ENCODE data around the gene RABGGTA.
"Not testable (repeated sequence)": the region's sequence is repeated elsewhere in the genome, so short reads cannot be mapped to it uniquely, and the experiment has no call there.

The RABGGTA gene

GRCh38 chr14:24240110-24240918 is 31.1 kb downstream of the RABGGTA start:
- no peak for DNase-seq

DNA sequence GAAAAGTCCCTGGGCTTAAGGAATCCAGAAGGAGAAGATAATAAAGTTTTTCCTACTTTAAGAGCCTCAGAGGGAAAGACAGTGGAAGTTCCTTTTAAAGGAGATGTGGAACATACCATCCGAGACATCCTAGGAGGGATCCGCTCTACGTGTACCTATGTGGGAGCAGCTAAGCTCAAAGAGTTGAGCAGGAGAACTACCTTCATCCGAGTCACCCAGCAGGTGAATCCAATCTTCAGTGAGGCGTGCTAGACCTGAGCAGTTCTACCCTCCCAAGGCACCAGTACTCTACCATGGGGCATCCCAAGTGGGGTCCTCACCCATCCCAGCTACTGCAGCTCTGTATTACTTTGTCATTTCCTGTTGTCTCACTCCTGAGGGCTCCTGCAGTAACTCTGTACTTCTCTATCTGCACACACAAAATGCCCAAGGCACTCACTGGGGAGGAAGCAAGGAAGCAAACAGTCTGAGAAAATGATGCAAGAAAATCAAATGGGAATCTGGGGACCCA is 32.8 kb downstream of the RABGGTA start:
- no peak for DNase-seq

DNA sequence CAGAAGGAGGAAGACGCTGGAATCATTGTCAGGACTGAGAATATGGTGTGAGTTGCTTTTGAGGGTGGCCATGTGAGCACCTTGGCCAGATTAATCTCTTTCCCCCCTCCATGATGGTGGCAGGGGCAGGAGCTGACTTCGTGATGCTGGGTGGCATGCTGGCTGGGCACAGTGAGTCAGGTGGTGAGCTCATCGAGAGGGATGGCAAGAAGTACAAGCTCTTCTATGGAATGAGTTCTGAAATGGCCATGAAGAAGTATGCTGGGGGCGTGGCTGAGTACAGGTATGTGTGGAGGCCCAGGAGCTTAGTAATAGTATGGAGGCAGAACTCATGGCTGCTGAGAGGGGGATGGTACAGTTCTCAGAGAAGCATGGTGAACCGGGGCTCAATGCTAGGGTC is 33.3 kb downstream of the RABGGTA start:
- DNase-seq, result no peak

GRCh38 chr14:24237463-24237955 is 33.9 kb downstream of the RABGGTA start:
- DNase-seq, result no peak

DNA sequence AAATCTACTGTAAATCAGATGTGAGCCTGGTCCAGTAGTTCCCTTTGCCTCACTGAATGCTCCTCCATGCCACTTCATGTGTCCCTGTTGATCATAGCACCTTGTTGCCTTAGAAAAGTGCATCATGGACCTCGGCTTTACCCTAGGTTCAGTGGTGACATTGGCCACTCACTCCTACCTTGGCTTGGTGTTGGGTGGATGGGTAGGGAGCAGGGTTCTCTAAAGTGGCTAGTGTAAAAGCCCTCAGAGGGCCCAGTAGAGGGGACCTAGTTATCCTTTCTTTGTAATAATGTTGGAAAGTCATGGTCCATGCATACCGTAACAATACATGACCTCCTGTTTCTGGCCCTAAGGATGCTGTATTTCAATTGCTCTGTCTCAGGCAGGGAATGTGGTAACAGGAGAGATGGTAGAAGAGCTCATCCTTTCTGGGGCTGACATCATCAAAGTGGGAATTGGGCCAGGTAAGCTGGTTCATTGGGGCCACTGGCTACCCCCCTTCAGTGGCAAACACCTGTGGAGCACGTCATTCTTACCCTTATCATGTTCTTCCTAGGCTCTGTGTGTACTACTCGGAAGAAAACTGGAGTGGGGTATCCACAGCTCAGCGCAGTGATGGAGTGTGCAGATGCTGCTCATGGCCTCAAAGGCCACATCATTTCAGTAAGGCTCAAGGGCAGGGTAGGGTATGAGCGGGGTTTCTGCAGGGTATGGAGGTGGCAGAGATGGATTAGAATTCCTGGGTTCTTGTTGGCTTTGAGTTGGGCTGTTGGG is 34.5 kb downstream of the RABGGTA start:
- no peak for DNase-seq

DNA sequence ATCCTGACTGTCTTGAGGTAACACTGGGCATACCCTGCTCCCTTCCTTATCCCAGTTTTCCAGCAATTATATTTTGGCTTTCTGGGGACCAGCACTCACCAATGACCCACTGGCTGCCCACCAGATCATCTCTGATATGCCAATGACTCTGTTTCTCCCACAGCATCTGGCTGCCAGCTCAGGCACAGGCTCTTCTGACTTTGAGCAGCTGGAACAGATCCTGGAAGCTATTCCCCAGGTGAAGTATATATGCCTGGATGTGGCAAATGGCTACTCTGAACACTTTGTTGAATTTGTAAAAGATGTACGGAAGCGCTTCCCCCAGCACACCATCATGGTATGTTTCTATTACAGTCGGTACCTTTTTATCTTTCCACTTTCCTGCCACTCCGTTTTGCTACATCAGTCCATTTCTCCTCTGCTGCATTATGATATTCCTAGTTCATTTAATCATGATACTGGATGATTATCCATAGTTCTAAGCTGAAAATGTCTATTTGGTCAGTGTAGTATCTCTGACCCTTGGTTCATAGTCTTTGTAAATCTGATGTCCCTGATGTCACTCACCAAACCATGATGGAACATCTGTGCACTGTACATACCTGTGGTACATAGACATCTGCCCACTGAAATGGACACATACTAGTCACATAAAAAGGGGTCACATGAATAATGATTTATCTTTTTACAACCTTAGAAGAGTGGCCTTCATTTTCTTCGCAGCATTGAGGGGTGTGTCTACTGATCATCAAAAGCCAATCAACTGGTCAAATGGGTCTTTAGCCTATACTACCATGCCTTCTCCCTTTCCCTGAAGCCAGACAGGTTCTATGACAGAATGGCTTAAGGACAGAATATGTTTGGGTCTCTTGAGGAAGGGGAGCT is 35.4 kb downstream of the RABGGTA start:
- no peak for DNase-seq

GRCh38 chr14:24234095-24235005 is 37.0 kb downstream of the RABGGTA start:
- no peak for DNase-seq

DNA sequence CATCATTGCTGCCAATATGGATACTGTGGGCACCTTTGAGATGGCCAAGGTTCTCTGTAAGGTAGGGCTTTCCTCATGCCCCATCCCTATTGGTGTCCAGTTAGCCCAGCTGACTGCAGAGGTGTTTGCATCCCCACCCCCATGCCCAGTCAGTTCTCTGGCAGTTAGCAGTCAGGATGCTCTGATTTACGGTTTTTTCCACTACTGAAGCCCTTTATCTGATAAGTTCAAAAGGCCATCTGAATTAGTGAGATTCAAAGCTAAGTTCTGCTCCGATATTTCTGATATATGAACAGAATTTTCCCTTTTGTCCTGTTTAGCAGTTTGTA is 37.9 kb downstream of the RABGGTA start:
- no peak for DNase-seq

GRCh38 chr14:24232645-24233537 is 38.5 kb downstream of the RABGGTA start, which contains the start of gene GMPR2:
TSS of gene GMPR2 (plus strand) at chr14:24232929. CDS start at chr14:24233254, 325 bp downstream.
- no peak for DNase-seq

DNA sequence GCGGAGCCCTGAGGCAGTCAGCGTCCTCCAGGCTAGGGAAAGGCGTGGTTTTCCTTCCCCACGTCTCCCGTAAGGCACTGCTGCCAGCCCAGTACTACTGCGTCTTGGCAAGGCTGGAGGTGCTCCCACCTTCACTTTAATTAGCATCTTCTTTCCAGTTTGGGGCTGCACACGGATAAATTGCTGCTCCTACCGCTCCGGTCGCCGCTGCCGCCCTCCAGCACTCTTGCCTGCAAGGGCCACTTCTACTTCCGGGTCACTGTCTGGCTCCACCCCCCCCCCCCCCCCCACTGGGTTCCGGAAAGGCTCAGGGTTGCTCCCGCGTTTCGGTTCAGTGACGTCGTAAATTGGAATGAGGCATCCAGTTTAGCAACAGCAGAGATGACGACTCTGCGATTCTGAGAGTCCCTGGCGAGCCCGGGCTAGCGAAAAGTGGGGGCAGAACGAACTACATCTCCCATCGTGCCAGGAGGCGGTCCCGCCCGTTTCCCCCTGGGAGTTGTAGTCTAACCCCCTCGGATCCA is 39.2 kb downstream of the RABGGTA start, which contains the start of gene NEDD8:
Gene NEDD8 (minus strand): TSS at position 247 of the 524 bp plus-strand sequence. CDS start 100 bp downstream, at position 147.
- DNase-seq, result peak; percentile 88

DNA sequence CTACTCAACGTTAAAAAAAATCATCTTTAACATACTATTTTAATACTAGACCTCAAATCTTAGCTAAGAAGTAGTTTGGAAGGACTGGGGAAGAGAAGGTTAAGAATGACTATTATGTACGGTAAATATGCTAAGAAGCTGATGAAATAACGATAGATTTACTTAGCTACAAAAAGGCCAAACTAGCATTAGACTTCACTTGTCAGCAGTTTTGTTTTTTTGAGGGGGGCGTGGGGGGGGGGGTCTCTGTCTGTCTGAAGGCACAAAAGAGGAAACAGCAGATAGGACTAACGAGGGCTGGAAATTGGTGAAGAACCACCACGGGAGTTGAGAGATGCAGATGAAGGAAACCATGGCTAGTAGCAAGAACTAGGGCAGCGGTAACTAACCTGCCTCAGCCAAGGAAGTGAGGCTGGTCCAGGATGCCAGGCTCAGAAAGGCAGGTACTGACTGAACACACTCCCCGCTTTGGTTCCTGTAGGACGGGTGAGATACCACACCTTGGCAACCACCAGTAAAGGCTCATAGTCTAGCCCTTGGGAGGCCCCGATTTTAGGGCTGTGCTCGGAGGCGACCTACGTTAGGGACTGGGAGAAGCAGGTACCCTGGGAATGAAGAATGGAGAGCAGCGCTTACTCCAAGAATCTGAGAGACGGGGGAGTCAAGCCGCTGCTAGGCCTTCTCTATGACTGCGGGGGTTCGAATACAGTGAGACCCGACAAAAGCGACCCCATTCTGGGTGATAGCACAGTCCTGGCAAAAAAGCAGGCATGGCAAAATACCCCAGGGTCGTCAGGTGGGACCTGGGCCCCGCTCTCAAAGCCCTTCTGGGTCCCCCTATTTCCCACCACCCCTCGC is 39.9 kb downstream of the RABGGTA start:
- no peak for DNase-seq

DNA sequence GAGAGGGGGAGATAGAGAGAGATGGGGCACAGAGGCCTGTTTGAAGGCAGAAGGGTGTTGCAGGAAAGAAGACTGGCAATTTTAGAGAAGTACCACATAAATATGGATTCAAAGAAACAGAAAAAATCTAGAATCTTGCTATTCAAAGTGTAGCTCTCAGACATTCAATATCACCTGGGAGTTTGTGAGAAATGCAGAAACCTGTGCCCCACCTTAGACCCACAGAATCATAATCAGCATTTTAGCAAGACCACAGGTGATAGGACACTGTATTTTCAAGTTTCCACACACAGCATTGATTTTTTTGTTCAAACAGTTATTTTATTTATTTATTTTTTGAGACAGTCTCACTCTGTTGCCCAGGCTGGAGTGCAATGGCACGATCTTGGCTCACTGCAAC is 42.5 kb downstream of the RABGGTA start:
- DNase-seq, result no peak

DNA sequence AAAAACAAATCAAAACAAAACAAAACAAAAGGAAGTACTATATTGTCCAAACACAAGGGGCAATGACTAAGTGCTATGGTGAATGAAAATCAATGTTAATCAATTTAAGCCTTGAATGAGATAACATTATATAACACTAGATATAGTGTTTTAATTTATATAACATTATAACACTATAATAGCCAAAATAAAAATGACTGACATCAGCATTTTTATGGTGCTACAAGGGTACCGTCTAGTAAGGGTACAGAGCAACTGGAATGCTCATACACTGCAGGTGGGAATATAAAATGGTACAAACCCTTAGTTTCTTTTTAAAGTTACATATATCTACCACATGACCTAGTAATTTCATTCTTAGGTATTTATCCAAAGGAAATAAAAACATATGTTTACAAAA is 44.9 kb downstream of the RABGGTA start:
- no peak for DNase-seq

GRCh38 chr14:24224618-24225071 is 46.8 kb downstream of the RABGGTA start:
- no peak for DNase-seq

DNA sequence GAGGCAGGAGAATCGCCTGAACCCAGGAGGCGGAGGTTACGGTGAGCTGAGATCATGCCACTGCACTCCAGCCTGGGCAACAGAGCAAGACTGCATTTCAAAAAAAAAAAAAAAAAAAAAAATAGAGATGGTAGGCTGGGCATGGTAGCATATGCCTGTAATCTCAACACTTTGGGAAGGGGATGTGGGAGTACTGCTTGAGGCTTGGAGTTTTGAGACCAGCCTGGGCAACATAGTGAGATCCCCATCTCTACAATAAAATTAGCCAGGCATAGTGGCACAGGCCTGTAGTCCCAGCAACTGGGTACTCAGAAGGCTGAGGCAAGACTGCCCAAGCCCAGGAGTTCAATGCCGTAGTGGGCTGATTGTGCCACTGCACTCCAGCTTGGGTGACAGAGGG is 48.4 kb downstream of the RABGGTA start:
- not testable (repeated sequence) for DNase-seq

DNA sequence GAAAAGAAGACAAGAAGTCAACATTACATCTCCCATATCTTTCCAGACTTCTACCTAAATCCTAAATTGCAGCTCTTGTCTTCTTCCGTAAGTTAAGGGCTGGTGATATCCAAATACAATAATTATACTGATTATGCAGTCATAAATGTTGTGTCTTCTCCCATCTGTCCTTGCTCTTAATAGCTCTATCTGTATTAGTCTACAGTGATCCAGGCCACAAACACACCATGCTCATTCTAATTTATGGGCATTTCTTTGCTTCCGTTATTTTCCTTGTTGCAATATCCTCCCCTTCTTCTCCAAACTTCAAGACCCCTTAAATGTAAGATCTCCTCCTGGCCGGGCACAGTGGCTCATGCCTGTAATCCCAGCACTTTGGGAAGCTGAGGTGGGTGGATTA is 51.9 kb downstream of the RABGGTA start:
- DNase-seq, result no peak

- no peak for DNase-seq
Observed at GRCh38 chr14:24219080-24219479, 52.3 kb downstream of the RABGGTA start.

GRCh38 chr14:24216876-24217275 is 54.5 kb downstream of the RABGGTA start:
- DNase-seq, result not testable (repeated sequence)

- no peak for DNase-seq
Observed at GRCh38 chr14:24216345-24216699, 55.1 kb downstream of the RABGGTA start.

All from RPMI8226 (cell line).